ENCODE measurements around the gene FOXP1.
A peak's percentile ranks its signal among the peaks of the same experiment; 100 is the strongest.

Gene FOXP1

DNA sequence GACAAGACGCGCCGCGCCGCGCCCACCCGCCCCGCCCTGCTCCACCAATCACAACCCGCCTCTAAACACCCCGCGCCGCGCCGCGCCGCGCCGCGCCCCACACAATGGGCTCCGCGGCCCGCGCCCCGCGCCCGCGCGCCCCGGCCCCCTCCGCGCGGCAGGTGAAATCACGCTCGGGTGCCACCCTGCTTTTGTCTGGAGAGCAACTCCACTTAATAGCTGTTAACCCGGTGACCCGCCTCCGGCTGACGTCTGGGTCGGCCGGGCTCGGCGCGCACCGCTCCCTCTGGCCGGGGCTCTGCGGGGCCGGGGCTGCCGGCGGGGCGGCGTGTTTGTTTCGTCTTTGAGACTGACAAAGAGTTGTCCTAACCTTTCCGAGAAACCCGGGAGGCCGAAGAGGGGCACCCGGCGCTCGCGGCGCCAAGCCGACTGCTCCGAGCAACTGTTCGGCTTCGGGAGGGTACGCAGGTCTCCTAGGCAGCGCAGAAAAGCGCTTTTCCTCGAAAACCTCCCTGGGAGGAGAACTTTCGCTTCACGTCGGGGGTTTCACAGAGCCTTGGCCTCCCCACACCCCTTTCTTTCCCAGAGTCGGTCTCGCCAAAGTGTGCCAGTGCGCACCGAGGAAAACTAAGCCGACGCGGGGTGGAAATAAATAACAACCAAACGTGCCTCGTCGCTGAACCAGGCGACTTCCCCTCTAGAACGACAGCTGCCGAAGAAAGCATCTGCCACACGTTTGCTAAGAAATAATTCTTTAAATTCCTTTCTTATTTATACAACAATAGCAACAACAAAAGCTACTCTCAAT is 518.4 kb downstream of the FOXP1 start:
- DNase-seq = peak; percentile 55 to 61

DNA sequence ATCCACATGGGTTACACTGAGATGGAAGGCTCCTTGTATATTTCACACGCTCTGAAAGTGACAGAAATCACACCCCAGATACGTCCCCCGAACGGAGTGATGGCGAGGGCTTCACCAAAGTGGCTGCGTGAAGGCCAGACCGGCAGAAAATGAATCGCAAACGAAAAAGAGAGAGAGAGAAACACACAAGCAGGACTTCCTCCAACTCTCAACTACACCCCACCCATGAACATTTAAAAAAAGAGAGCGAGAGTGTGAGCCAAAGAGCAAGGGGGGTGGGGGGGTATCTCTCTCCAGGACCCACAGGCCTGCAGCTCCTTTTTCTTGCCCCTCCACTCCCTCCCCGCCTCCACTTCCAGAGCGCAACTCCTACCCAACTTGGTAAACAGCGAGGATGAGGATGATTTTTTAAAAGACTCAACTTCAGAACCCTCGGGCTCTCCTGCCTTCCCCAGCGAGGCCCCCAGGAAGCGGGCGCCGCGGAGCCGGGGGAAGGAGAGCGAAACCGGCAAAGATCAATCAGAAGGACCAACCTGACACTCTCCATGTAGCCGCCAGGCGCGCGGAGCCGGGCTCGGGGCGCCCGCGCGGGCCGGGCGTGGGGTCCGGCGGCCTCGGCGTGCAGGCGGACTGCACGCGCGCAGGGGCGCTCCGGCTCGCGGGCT is 519.1 kb downstream of the FOXP1 start:
- DNase-seq = peak; percentile 41 to 61

DNA sequence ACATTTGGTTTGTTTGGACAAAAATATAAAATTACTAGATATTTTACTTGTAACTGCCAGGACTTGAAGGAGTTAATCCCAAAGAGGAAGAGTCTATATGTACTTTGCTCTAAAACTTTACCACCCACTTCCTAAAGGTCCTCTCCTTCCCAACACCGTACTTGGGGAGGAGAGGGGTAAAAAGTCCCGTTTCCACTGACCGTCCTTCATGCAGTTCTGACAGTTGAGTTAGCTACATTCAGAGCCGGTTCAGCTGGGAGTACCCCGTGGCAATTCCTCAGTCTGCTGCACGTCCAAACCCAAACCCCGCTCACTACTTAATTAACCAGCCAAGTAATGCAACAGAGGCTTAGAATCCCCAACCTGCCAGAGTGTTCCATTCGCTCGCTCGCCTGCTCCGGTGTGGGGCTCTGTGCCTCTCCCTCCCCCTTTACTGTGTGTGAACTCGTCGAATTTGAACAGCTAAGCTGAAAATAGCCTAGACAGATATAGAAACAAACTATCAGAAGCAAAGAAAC is 519.7 kb downstream of the FOXP1 start:
- DNase-seq = peak; percentile 49 to 56

DNA sequence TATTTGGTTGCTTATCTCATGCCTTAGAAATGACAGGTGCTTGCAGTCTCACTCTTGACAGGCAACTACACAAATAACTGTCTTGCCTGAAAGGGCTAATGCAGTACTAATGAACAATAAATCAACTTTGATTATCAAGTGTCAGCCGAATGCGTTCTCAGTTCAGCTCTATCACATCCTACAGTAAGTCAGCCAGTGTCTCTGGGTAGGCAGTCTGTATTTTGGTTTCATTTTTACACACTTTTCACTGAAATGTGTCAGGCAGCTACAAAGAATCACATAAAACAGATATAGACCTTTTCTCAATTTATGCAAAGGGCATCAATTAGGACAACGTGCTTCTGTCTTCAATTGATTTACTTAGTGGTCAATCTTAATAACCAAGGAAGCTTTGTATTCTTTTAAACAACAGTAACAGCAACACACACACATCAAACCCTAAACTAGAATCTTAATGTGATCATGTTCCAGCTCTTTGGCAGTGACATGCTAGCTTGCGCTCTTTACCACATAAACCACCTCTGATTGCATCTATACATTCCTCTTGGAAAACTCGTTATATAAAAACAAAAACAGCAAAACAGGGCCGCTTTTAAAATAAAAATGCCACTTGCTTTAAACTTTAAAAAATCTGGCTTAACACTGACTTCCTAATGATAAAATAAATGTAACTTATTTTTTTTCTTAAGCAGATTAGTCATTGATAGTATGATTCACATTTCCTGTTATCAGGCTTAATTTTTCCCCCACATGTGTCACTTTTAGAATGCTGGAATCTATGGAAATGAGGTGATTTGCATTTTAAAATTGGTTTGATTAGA is 520.4 kb downstream of the FOXP1 start:
- peak; percentile 29 to 50 for DNase-seq

DNA sequence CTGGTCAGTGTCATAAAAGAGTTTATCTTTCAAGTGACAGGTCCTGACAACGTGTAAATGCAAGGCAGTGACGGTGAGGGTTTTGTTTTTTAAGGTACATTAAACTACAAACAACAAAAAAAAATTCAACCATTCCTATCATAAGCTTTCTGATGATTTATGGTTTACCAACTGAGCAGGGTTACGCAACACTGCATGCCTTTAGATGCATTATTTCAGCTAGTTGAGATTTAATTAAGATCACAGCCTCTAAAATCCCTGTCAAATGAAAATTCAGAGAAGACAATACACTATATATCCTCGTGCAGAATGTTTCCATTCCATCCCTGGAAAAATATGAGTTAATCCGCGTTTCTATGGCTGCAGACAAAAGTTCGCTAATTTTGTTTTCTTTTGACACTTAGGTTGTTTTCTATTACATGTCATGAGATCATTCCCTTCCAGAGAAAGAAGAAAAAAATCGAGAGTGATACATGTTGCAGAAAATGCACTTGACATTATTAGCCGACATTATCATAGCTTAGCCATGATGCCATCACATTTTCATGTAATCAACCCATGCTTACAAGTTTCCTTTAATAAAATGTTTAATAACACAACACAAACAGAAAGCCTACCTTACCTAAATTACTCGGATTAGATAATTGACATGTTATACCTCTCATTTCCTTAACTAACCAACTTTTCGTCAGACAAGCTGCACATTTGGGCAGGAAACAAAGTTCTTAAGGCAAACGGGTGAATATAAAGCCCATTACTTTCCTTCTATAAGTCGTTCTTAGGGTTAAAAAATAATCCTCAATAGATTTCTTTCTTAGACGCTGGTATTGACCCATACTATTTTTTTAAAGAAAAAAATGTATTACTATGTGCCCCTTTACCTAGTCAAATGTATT is 521.2 kb downstream of the FOXP1 start:
- DNase-seq = peak in 1 of 2 experiments; percentile 14

DNA sequence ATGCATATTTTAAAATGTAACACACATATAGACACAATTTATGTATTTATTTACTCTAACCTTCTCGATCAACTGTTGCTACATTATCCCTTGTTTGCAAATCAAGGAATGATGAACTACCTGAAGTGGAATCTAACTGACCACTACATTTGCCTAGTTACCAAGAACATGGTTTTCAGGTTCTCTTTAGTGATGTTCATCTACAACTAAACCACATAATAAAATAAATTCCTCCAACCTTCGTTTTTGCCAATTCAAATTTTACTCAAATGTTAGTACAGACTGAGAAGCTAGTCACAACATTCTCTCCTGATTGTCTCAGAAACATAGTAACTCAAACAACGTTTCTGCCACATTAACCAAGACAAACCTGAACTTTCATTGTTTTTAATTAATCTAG is 521.9 kb downstream of the FOXP1 start:
- no peak for DNase-seq

DNA sequence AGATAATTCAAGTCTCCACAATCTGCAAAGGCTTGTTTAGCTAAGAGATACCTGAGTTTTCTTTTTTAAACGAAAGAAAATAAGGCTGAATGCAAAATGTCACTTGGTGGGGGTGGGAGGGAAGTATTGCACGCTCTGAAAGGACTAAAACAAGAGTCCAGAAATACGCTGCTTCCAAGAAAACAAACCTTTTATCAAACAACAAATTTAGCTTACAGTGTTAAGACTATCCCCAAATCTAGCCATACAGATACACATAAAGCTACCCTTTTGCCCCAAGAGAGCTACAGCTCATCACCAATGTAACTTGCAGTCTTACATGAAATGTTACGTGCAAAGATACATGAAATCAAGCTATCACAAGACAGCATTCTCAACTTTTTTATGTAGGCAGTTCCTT is 522.5 kb downstream of the FOXP1 start:
- DNase-seq = no peak

DNA sequence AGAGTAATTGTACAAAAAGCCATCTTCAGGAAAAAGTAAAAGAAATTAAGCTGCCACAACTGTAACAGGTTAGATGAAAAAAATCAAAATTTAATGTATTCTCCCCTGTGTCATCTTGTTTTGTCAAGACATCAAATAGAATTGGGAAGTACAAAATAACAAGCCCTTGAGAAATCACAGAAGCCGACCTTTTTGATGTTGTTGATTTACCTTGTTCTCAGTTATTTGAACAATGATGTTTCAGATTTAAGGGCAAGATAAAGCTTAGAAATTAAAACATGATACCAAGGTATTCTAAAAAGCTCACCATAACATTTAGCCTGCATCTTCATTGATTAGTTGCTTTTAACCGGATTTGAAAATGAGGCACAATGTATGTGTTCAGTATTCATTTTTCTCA is 523.0 kb downstream of the FOXP1 start:
- DNase-seq = no peak

DNA sequence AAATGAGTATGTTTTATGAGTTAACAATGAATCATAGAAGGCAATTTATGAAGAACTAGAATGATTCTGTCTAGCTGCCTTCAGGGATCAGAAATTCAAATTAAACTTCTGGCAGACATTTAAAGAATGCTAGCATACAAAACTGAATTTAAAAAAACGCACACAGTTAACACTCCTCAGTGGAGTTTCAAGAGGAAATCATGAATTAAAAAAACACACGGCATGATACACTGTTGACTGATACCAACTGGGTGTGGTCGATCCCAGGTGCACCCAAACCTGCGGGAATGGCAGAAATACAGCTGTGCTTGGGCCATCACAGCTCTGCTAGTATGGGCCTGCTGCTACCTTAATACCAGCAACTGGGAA is 526.0 kb downstream of the FOXP1 start:
- no peak for DNase-seq

DNA sequence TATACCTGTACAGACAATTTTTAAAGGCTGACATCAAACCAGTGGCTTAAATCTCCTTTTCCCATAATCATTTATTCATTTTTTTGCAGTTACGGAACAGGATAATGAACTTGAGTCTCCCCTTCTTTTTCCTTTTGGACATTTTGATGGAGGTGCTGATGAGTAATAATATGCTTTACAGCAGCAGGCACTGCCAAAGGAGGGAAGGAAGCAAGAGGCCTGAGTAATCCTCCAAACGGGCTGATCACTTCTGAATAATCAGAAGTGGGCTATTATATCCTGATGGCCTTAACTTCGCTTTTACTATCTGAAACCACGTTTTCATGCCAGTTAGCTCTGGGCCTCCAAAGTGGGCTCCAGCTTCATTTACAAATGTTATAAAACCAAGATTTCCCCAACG is 527.2 kb downstream of the FOXP1 start:
- no peak for DNase-seq

DNA sequence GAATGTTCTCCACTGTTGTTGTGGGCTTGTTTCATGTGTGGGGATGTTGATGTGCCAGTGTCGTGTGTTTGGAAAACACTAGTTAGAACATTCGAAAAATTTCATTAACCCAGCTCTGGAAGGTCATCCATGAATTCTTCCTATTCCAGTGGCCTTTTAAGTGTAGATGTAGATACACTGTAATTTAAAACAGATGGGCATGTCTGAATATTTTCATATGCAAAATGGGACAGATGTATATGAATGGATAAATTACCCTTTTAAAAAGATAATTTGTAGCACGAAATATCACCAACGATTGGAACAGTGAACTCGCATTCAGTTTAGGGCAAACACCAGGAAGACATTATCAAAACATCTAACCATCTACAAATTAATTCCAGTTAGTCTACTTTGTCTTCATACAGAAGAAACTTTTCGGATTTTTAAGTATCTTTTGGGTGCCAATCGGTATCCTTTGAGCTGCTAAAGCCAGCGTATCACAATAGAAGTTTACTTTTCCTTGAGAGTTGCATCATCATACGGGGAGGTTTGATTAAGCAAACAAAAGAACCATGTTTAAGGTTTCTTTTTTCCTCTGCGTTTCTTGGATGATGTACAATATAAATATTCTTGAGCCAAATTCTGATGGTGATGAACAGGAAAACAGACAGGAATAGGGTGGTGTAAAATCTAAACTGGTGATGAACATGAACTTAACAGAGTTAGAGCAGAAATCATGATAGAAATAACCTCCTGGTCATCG is 528.1 kb downstream of the FOXP1 start:
- DNase-seq = no peak

DNA sequence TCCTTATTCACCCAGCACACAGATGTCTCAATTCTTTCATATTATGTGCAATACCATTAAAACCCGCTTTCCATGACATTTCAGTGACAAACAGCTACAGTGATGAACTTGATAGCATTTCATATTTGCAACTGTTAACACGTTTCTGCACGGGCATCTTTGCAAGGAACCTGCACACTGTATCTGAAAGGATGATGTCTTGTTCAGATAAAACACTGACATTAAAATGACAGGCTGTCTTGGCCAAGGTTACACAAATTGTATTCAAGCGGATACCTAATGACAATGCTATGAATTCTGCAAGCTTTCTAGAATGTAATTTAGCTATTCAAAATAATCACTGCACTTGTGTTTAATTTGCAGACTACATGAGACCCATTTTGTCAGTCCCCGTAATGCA is 529.2 kb downstream of the FOXP1 start:
- DNase-seq = no peak

DNA sequence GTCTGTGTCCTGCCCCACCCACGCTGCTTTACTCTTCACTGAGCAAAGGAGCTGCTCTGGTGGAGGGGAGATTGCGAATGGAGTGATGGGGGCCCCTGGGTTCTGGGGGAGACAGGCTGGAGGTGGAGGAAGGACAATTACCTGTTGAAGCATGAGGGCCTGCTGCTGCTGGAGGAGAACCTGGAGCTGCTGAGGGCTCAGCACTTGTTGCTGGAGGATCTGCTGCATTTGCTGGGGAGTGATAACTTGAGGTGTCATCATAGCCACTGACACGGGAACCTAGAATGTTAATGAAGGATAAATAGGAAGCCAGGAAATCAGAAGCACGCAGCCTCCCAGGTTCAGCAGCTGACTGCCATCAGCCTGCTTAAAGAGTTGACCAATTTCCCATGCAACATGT is 530.0 kb downstream of the FOXP1 start:
- DNase-seq = no peak

DNA sequence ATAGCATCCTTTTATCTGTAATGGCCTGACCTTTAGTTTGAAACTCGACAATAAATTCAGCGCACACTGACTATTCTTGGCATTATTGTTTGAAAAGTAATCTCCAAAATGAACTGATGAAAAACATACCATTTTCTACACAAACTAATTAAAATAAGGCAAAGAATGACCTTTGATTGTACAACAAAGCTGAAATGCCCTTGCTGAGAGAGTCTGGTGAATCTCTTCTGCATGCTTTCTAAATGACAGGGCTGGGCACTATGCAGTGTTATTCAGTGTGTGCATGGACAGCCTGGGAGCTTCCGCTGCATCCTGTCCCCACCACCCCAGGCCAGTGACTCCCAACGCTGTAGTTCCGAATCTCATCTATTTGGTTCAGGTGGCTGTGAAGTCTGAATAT is 530.8 kb downstream of the FOXP1 start:
- no peak for DNase-seq

DNA sequence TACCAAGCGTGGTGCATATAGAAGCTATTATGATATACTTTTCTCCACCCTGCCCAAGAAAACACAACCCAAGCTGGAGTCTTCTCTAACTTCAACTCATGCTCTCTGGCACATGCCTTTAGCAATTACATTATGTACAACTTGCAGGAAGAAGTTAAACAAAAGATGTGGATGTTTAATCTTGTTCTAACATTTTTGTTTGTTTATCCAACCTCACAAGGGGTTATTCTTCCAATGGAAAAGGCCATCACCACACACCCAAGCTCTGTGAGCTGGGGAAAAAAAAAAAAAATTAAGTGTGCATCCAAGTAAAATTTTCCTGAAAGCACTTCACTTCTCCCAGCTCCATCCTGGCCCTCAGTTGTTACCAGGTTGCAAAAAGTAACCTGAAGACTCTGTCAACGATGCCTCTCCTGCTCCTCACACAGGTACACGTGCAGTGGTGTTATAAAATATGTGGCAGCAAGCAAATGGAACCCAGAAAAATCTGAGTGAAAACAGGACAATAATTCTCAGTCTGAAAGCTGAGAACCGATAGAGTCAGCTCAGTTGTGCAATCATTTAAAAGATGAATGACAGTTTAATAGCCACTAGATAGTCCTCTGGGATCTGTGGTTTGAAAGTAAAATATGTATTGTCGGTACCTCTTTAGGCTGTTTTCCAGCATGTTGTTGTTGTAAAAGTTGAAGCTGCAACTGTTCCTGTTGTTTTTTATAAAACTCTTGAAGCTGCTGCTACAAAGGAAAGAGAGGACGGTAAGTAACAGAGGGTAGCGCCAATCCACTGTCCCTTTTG is 531.4 kb downstream of the FOXP1 start:
- DNase-seq = no peak

DNA sequence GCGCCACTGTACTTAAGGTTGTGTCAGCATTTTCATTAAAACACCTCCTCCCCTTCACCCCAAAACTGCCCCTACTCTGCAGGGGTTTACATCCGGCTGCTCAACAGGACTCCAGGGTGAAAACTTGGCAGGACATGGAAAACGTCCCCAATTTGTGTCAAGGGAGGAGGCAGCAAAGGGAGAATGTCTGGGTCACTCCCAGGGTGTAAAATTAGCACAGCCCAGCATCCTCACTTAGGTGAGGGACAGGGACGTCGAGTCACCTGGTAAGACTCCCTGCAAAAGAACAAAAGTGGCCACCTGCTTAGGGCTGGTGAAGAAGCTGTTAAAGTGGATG is 532.3 kb downstream of the FOXP1 start:
- DNase-seq = no peak

DNA sequence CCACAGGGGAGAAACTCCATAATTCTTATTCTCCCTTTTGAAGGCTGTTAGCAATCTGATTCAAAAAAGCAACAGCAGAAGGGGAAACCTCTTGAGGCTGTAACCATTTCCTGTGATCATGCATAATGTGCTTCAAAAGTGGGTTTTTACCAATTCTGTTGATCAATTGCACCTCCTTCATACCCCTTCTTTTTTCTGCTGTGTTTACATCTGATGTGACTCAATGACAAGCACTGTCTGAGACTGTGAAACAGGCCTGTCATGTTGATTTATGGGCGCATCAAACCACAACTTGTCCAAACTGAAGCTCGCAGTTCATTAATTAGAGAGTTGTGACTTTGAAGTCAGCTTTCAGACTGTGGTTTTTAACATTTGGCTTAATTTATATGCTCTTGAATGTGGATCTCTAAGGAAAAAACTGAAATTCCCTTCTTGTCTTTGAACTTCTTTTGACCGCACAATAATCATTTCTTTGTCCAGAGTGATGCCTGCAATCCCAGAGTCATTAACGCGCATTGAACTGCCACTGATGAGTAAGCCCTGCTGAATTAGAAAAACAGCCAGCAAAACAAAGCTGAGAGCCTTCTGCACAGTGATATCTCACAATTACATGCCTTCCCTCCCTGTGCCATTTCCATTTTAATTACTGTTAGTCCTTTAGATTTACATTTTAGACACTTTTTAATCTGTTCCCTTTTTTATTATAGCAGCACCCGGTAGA is 532.8 kb downstream of the FOXP1 start:
- DNase-seq = no peak

DNA sequence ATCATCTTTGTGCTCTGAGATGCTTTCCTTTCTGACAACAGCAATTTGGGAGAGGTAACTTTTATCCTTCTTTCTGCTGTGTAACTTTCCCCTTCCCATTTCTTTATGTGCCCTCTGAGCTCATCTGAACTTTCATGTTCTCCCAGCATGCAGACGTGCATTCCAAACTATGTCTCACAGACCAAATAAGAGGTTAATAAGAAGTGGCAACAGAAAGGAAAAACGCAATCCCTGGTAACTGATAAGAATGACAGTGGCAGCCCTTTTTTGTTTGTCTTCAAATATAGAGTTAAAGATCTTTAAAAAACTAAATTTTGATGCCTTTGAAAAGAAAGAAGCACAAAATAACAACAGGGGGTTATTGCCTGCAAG is 533.4 kb downstream of the FOXP1 start:
- no peak for DNase-seq

DNA sequence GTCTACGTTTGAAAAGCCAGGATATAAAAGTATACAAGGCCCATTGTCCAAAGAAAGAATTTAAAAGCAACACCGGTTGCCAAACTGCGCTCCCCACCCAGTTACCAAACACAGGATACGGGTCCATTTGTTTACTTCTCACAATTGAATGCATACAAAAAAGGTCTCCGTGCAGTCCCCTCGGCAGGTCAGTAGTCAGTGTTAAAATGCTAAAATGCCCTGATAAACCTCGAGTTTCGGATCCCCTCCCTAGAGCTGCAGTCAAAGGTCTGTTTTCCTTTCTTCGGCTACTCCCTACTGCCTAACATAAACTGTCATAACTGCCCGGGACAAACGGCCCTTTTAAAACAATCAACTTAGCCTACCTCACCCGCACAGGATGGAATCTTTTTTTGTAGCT is 534.6 kb downstream of the FOXP1 start:
- no peak for DNase-seq
